Activated CD8-positive, alpha-beta T cell treated with anti-CD3 and anti-CD28 coated beads, Interleukin-2, amount 10 ng/mL, durations not matched to agents 7 days and 5 days (primary cell): ENCODE results near the gene FLRT1. TPM values are rescaled to one million over a fixed set of nuclear protein-coding genes. Genes with fewer than 3 reads are reported as not detected.

Experiments used
- ATAC-seq: fragments of 150-1000 bp; cut with Tn5 transposase; one replicate; pipeline ENCODE4 v1.10.0; 2021; ENCODE audit warnings: moderate library complexity
- CTCF ChIA-PET: fragments of 350-600 bp; sonication (Branson Sonifier 250); formaldehyde crosslinking; loops from one replicate; lab custom pipeline; 2021; ENCODE audit warnings: antibody characterized with exemption; lab: Charles Lee
- POLR2A ChIA-PET: fragments of 350-600 bp; sonication (Branson Sonifier 250); formaldehyde crosslinking; loops from one replicate; lab custom pipeline; 2021; ENCODE audit warnings: antibody characterized with exemption; lab: Charles Lee
- DNase-seq: peaks from one replicate; pipeline ENCODE4 v3.0.0-alpha.2; 2020
- H3K27ac Mint-ChIP-seq: one replicate; pipeline ENCODE4 v1.8.0; 2021; ENCODE audit warnings: mild to moderate bottlenecking, mixed read lengths
- H3K27me3 Mint-ChIP-seq: one replicate; pipeline ENCODE4 v1.8.0; 2021; ENCODE audit warnings: low read depth, mixed read lengths
- H3K36me3 Mint-ChIP-seq: one replicate; pipeline ENCODE4 v1.8.0; 2021; ENCODE audit warnings: low read depth, mixed read lengths
- H3K4me1 Mint-ChIP-seq: one replicate; pipeline ENCODE4 v1.8.0; 2021; ENCODE audit warnings: low read depth, mixed read lengths
- H3K4me3 Mint-ChIP-seq: one replicate; pipeline ENCODE4 v1.8.0; 2021; ENCODE audit warnings: mild to moderate bottlenecking, mixed read lengths
- H3K9me3 Mint-ChIP-seq: one replicate; pipeline ENCODE4 v1.8.0; 2022; ENCODE audit warnings: mixed read lengths; ENCODE audit not compliant: insufficient read depth
- total RNA-seq, 2 experiments: library from RNA; stranded (reverse); gene quantifications; one replicate each; pipeline ENCODE4 v1.2.3, GENCODE V29; 2021

Gene FLRT1
- total RNA-seq, 2 experiments from 2014 or later = not detected

DNA sequence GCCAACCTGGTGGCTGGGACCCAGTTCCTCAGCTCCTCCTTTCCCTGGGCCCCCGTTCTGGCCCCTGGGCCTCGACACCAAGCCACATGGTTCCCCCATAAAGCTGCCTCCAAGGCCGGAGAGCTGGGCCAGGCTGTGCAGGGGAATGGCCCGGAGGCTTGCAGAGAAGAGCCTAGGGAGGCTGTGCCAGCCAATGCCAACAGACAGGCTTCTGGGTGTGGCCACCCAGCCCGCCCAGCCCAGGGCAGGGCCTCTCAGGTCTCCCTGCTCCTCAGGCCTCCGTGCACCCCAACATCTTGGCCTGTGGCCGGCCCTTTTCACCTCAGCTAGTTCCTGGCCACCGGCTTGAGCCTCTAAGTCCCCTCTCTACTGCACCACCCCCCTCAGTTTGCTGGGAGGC lies 17.4 kb upstream of the FLRT1 start:
- Mint-ChIP-seq H3K27me3 (no peaks in the 10 kb centered on the region), H3K27ac (no peak overlapping the region), H3K9me3 (no peaks in the 10 kb centered on the region), H3K36me3 (no peaks in the 10 kb centered on the region), H3K4me1 (no peaks in the 10 kb centered on the region), H3K4me3 (no peak overlapping the region)
- no peak for DNase-seq
- CTCF ChIA-PET = interaction anchor here (2.4 kb wide), 1 partner anchor 17 kb away, joined by 7 read pairs; no protein-coding TSS in a partner anchor
- POLR2A ChIA-PET = no interaction called here
- no peak for ATAC-seq

DNA sequence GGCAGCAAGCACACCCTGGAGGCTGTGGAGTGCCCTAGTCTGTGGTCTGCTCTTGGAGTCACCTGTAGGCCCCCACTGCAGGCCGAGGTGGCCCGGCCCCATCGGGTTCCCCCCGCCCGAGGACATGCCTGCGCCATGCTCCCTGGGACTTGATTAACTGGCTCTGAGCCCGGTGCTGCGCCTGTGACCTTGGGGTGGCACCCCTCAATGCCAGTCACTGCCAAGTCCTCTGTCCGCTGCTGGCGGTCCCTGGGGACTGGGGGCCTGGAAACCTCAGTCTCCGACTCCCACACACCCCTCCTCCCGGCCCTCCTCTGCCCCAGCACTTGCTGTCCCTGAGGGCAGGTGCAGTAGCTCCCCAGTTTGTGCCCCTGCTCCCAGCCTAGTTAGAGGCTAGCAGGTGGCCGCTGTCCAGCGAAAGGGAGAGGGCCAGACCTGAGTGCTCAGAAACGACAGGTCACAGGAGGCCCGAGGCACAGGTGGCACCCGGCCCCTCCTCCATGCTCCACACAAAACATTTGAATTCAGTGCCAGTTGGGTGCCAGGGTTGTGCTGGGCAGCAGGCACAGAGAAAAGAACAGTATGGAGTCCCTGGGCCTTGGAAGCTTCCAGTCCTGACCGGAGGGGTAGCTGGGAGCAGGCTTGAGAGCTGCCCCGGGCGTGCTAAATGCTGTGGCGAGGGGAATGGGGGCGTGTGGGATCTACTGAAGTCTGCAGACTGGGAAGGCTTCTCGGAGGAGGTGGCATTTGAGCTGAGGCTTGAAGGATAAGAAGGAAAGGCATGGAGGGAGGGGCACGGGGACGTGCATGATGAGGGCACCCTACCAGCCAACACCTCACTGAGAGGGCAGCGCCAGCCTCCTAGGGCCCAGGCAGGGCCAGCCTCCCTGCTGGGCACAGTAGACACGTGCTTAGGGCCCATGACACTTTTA lies 16.4 kb upstream of the FLRT1 start:
- H3K27ac Mint-ChIP-seq = no peak overlapping the region
- no peaks in the 10 kb centered on the region for H3K9me3 Mint-ChIP-seq
- no peaks in the 10 kb centered on the region for H3K36me3 Mint-ChIP-seq
- DNase-seq = no peak
- no peak for ATAC-seq
- ChIA-PET CTCF (interaction anchor here (0.6 kb wide), 1 partner anchor 685 kb away, joined by 3 read pairs; no protein-coding TSS in a partner anchor), POLR2A (no interaction called here)
- no peaks in the 10 kb centered on the region for H3K27me3 Mint-ChIP-seq
- H3K4me1 Mint-ChIP-seq = no peaks in the 10 kb centered on the region
- no peak overlapping the region for H3K4me3 Mint-ChIP-seq

DNA sequence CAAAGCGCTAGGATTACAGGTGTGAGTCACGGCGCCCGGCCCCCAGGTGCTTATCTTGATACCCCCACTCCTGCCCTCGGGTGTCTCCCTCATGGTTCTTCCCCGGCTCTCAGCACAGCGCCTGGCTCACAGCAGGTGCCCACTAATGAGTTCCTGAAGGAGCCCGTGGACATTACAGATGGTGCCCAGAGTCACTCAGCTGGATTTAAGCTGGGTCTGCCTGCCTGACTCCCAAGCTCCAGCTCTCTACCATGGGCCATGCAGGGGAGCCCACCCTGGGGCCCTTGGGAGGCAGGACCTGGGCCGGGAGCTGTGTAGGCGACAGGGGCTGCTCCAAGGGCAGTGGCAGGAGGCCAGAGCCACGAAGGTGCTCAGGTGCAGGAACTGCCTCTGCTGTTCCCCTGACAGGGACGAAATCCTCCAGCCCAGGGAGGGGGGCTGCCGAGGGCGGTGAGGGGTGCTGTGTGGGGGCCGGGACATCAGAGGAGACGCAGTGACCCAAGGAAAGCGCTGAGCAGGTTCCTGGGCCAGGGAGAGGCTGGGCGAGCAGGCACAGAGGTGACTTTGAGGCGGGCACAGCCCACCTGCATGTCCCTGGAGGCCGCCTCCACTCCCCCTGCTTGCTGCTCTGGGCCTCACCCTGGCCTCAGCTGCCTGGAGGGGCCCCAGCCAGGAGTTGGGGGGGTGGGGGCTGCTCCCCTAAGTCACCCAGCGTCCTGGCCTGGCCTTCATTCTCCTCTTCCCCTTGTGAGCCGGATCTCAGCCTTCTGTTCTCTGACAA lies 14.6 kb upstream of the FLRT1 start:
- DNase-seq (no peak), ATAC-seq (no peak)
- H3K4me3 Mint-ChIP-seq = no peak overlapping the region
- H3K36me3 Mint-ChIP-seq = no peaks in the 10 kb centered on the region
- POLR2A ChIA-PET = no interaction called here
- H3K27me3 Mint-ChIP-seq = no peaks in the 10 kb centered on the region
- H3K4me1 Mint-ChIP-seq = no peaks in the 10 kb centered on the region
- no peaks in the 10 kb centered on the region for H3K9me3 Mint-ChIP-seq
- H3K27ac Mint-ChIP-seq = no peak overlapping the region
- CTCF ChIA-PET = no interaction called here

GRCh38 chr11:64021757-64022093 lies 14.0 kb upstream of the FLRT1 start:
- Mint-ChIP-seq H3K4me3 (no peak overlapping the region), H3K27me3 (no peaks in the 10 kb centered on the region), H3K36me3 (no peaks in the 10 kb centered on the region), H3K27ac (no peak overlapping the region), H3K4me1 (no peaks in the 10 kb centered on the region), H3K9me3 (no peaks in the 10 kb centered on the region)
- ChIA-PET CTCF (no interaction called here), POLR2A (no interaction called here)
- ATAC-seq (no peak), DNase-seq (no peak)

GRCh38 chr11:64022125-64022784 lies 13.5 kb upstream of the FLRT1 start:
- no peak for DNase-seq
- H3K27me3 Mint-ChIP-seq = peaks cover 1% of the 10 kb centered on the region
- H3K36me3 Mint-ChIP-seq = no peaks in the 10 kb centered on the region
- CTCF ChIA-PET = interaction anchor here (1.5 kb wide), 1 partner anchor 21 kb away, joined by 4 read pairs; no protein-coding TSS in a partner anchor
- H3K4me3 Mint-ChIP-seq = no peak overlapping the region
- ATAC-seq = no peak
- POLR2A ChIA-PET = no interaction called here
- H3K4me1 Mint-ChIP-seq = no peaks in the 10 kb centered on the region
- H3K9me3 Mint-ChIP-seq = no peaks in the 10 kb centered on the region
- H3K27ac Mint-ChIP-seq = no peak overlapping the region

- POLR2A ChIA-PET = no interaction called here
- DNase-seq = no peak
- no peaks in the 10 kb centered on the region for H3K36me3 Mint-ChIP-seq
- H3K4me3 Mint-ChIP-seq = no peak overlapping the region
- ATAC-seq = no peak
- no peaks in the 10 kb centered on the region for H3K9me3 Mint-ChIP-seq
- CTCF ChIA-PET = interaction anchor here (1.7 kb wide), 1 partner anchor 10 kb away, joined by 5 read pairs; no protein-coding TSS in a partner anchor
- H3K27ac Mint-ChIP-seq = no peak overlapping the region
- H3K4me1 Mint-ChIP-seq = peaks cover 3% of the 10 kb centered on the region
- peaks cover 2% of the 10 kb centered on the region for H3K27me3 Mint-ChIP-seq
Measured at GRCh38 chr11:64023712-64024710, 11.7 kb upstream of the FLRT1 start.

GRCh38 chr11:64025205-64025604 lies 10.5 kb upstream of the FLRT1 start:
- DNase-seq = no peak
- Mint-ChIP-seq H3K4me1 (peaks cover 3% of the 10 kb centered on the region), H3K4me3 (no peak overlapping the region), H3K9me3 (no peaks in the 10 kb centered on the region), H3K36me3 (no peaks in the 10 kb centered on the region), H3K27ac (no peak overlapping the region), H3K27me3 (peaks cover 2% of the 10 kb centered on the region)
- ATAC-seq = no peak
- CTCF ChIA-PET = interaction anchor here (1.7 kb wide), 1 partner anchor 9 kb away, joined by 5 read pairs; no protein-coding TSS in a partner anchor
- POLR2A ChIA-PET = no interaction called here

DNA sequence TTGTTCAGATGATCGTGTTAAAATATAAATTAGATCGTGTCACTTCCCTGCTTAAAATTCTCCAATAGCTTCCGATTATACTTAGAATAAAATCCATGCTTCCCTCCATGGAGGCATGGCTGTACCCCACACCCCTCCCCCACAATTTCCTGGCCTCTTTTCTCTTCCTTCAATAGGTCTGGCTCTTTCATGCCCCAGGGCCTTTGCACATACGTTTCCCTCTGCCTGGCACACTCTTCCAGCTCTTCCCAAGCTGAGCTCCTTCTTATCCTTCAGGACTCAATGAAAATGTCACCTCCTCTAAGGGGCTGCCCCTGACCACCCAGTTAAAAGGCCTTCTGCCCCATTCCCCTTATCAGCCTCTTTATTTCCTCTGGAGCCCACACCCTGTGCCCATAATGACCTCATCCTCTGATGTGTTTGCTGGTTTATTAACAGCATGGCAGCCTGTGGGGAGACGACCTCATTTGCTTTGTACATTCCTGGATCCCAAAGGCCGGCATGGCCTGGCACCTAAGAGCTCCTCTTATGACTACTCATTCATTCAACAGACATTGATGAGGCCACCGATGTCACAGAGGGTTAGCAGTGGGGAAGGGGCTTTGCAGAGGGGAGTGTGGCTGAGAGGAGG lies 9.0 kb upstream of the FLRT1 start:
- Mint-ChIP-seq H3K27ac (no peak overlapping the region), H3K4me3 (no peak overlapping the region), H3K27me3 (peaks cover 2% of the 10 kb centered on the region), H3K9me3 (no peaks in the 10 kb centered on the region), H3K36me3 (no peaks in the 10 kb centered on the region), H3K4me1 (peaks cover 3% of the 10 kb centered on the region)
- CTCF ChIA-PET = interaction anchor here (1.2 to 1.4 kb wide), 2 partner anchors 10 to 26 kb away, joined by 3 to 4 read pairs; no protein-coding TSS in a partner anchor
- ATAC-seq = no peak
- POLR2A ChIA-PET = no interaction called here
- no peak for DNase-seq

- peaks cover 5% of the 10 kb centered on the region for H3K27me3 Mint-ChIP-seq
- POLR2A ChIA-PET = no interaction called here
- H3K4me1 Mint-ChIP-seq = peaks cover 3% of the 10 kb centered on the region
- no peak overlapping the region for H3K27ac Mint-ChIP-seq
- DNase-seq = no peak
- no peaks in the 10 kb centered on the region for H3K9me3 Mint-ChIP-seq
- no peaks in the 10 kb centered on the region for H3K36me3 Mint-ChIP-seq
- H3K4me3 Mint-ChIP-seq = no peak overlapping the region
- peak; percentile 29 for ATAC-seq
- CTCF ChIA-PET = interaction anchor here (1.2 kb wide), 1 partner anchor 27 kb away, joined by 4 read pairs; no protein-coding TSS in a partner anchor
Measured at GRCh38 chr11:64027651-64028397, 7.9 kb upstream of the FLRT1 start.
